ENCODE results near the gene TMPRSS3.

GRCh38 chr21:42441963-42442362 is 46.1 kb upstream of the TMPRSS3 start:
- no peak for TF ChIP-seq OSR1 (CRISPR knock-in tag; IDR thresholded peaks at IDR 0.05)
- no peak for TF ChIP-seq GLIS3 (CRISPR knock-in tag; IDR thresholded peaks at IDR 0.05)
- TF ChIP-seq PATZ1 (CRISPR knock-in tag; IDR thresholded peaks at IDR 0.05; ENCODE audit: borderline replicate concordance) = no peak
- no peak for TF ChIP-seq CSDC2 (CRISPR knock-in tag; IDR thresholded peaks at IDR 0.05)
- TF ChIP-seq ARNTL (CRISPR knock-in tag; IDR thresholded peaks at IDR 0.05; ENCODE audit: borderline replicate concordance, low read depth) = no peak
- no peak for TF ChIP-seq ISL1 (CRISPR knock-in tag; IDR thresholded peaks at IDR 0.05)
- no peak for TF ChIP-seq SNAI2 (CRISPR knock-in tag; IDR thresholded peaks at IDR 0.05)
- no peak for TF ChIP-seq ZFP30 (CRISPR knock-in tag; IDR thresholded peaks at IDR 0.05)
- TF ChIP-seq ZFP3 (CRISPR knock-in tag; IDR thresholded peaks at IDR 0.05) = no peak
